ENCODE data around the gene CLSTN1. TPM values are rescaled to one million over a fixed set of nuclear protein-coding genes. Genes with fewer than 3 reads are reported as not detected.

The CLSTN1 gene
- total and polyA plus RNA-seq, 2 of the 13 experiments (the other 11 are each of a cell fraction or from before 2014, with no cell fraction given): 19.7 to 29.8 TPM

DNA sequence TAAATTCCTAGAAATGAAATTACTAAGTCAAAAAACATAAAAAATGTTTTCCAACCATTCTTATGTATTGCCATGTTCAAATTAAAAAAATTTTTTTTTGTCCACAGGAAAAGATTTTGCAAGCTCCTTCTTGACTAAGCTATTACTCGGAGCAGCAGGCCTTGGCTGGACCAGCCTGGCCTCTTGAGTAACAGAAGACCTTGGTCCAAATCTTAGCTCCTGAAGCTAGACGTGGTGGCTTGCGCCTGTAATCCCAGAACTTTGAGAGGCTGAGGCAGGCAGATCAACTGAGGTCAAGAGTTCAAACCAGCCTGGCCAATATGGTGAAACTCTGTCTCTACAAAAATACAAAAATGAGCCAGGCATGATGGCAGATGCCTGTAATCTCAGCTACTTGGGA is 77.6 kb downstream of the CLSTN1 start (continued):
- TF ChIP-seq, protein P1, sequence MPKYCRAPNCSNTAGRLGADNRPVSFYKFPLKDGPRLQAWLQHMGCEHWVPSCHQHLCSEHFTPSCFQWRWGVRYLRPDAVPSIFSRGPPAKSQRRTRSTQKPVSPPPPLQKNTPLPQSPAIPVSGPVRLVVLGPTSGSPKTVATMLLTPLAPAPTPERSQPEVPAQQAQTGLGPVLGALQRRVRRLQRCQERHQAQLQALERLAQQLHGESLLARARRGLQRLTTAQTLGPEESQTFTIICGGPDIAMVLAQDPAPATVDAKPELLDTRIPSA (CRISPR knock-in tag; IDR thresholded peaks at IDR 0.05; ENCODE audit: borderline replicate concordance): no peak
- TF ChIP-seq ZNF432 (CRISPR knock-in tag; IDR thresholded peaks at IDR 0.05; ENCODE audit: borderline replicate concordance) (no peak), ZNF652 (CRISPR knock-in tag; IDR thresholded peaks at IDR 0.05; ENCODE audit: borderline replicate concordance, low read depth) (no peak), SRY (CRISPR knock-in tag; IDR thresholded peaks at IDR 0.05) (no peak), ZNF7 (CRISPR knock-in tag; IDR thresholded peaks at IDR 0.05) (no peak)
- TF ChIP-seq, protein P2, sequence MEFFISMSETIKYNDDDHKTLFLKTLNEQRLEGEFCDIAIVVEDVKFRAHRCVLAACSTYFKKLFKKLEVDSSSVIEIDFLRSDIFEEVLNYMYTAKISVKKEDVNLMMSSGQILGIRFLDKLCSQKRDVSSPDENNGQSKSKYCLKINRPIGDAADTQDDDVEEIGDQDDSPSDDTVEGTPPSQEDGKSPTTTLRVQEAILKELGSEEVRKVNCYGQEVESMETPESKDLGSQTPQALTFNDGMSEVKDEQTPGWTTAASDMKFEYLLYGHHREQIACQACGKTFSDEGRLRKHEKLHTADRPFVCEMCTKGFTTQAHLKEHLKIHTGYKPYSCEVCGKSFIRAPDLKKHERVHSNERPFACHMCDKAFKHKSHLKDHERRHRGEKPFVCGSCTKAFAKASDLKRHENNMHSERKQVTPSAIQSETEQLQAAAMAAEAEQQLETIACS (CRISPR knock-in tag; IDR thresholded peaks at IDR 0.05): no peak

DNA sequence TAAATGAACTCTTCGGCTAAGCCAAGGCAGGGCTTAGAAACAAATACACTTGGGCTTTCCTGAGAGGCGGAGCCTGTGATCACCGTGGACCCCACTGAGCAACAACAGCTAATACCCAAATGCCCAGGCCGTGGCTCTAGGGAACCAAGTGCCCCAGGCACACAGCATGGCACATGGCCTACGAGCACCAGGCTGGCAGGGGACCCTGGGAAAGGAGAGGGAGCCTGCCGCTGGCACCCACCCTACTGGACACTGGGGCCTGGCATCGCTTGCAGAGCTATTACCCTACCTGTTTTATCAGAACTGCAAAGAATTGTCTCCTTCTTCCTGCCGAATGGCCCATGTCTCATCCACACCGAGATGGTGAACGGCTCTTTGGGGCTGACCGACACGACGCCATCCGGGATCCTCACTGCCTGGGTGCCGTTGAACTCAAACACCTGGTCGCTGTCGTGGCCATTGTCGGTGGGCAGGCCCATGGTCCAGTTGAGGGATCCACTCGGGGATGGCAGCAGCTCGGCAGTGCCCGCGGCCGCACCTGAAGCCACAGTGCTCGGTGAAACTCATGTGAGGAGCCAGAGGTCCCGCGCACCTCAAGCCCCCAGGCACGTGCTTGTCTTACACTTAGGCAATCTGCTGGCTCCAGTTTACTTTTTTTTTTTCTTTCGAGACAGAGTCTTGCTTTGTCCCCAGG is 79.5 kb downstream of the CLSTN1 start:
- Histone ChIP-seq H3K4me1 (ENCODE audit: insufficient read depth, low read length) (no peaks in the 10 kb centered on the region), H4K20me1 (ENCODE audit: insufficient read depth, low read length) (no peaks in the 10 kb centered on the region), H3K79me2 (ENCODE audit: insufficient read depth, low read length) (no peaks in the 10 kb centered on the region), H2AFZ (ENCODE audit: low read length) (no peak overlapping the region), H3K27me3 (ENCODE audit: control insufficient read depth in 1 of 2, insufficient read depth in 2 of 2, low read length in 2 of 2) (no peaks in the 10 kb centered on the region), H3K4me2 (ENCODE audit: low read depth, low read length) (no peak overlapping the region), H3K27ac (ENCODE audit: extremely low read length, insufficient read depth, low read length) (no peak overlapping the region), H3K36me3 (replicated peaks in 1 of 2; ENCODE audit: control insufficient read depth in 1 of 2, insufficient read depth in 2 of 2, low read length in 2 of 2) (peaks cover 27 to 63% of the 10 kb centered on the region in 2 experiments; a peak in 4 of 5 replicates), H3K4me3 (replicated peaks in 1 of 3; ENCODE audit: insufficient read depth in 1 of 3, low read depth in 2 of 3, low read length in 3 of 3) (no peak overlapping the region), H3K9me3 (ENCODE audit: low read length) (no peaks in the 10 kb centered on the region), H3K9ac (ENCODE audit: insufficient read depth, low read depth, low read length) (no peak overlapping the region)
- intact Hi-C loops (cut with micrococcal nuclease; ENCODE audit: unreplicated experiment) (no loop called here), in situ Hi-C loops (cut with HindIII; ENCODE audit: extremely low pct_ligation_motif_present, low pct_unique_long_range_greater_than_20kb) (no loop called here)
- FAIRE-seq (no peak), DNase-seq (ENCODE audit: low spot score) (no peak), ATAC-seq (no peak)
- TF ChIP-seq ZBTB1 (CRISPR knock-in tag; IDR thresholded peaks at IDR 0.05; ENCODE audit: borderline replicate concordance): no peak
- no peak for TF ChIP-seq ZNF337 (CRISPR knock-in tag; IDR thresholded peaks at IDR 0.05; ENCODE audit: borderline replicate concordance, low read depth)
- TF ChIP-seq AHR (CRISPR knock-in tag; IDR thresholded peaks at IDR 0.05): no peak
- TF ChIP-seq ZSCAN29 (CRISPR knock-in tag; conservative IDR thresholded peaks at IDR 0.05): no peak
- TF ChIP-seq ZNF234 (CRISPR knock-in tag; conservative IDR thresholded peaks at IDR 0.05): no peak
- no peak for TF ChIP-seq FOXA1 (IDR thresholded peaks at IDR 0.05)
- TF ChIP-seq FOXA1 (CRISPR knock-in tag; IDR thresholded peaks at IDR 0.05): no peak
- no peak for TF ChIP-seq BORCS8-MEF2B (CRISPR knock-in tag; IDR thresholded peaks at IDR 0.05)
- no peak for TF ChIP-seq MEIS1 (CRISPR knock-in tag; IDR thresholded peaks at IDR 0.05; ENCODE audit: borderline replicate concordance)
- TF ChIP-seq, protein P3, sequence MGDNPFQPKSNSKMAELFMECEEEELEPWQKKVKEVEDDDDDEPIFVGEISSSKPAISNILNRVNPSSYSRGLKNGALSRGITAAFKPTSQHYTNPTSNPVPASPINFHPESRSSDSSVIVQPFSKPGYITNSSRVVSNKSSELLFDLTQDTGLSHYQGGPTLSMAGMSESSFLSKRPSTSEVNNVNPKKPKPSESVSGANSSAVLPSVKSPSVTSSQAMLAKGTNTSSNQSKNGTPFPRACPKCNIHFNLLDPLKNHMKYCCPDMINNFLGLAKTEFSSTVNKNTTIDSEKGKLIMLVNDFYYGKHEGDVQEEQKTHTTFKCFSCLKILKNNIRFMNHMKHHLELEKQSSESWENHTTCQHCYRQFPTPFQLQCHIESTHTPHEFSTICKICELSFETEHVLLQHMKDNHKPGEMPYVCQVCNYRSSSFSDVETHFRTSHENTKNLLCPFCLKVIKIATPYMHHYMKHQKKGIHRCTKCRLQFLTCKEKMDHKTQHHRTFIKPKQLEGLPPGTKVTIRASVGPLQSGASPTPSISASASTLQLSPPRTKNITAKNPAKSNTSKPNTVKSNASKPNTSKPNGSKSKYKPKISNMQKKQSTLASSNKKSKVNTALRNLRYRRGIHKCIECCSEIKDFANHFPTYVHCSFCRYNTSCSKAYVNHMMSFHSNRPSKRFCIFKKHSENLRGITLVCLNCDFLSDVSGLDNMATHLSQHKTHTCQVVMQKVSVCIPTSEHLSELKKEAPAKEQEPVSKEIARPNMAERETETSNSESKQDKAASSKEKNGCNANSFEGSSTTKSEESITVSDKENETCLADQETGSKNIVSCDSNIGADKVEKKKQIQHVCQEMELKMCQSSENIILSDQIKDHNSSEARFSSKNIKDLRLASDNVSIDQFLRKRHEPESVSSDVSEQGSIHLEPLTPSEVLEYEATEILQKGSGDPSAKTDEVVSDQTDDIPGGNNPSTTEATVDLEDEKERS (CRISPR knock-in tag; IDR thresholded peaks at IDR 0.05): no peak
- WGBS (ENCODE audit: low lambda C conversion rate): 94% methylated on average over 19 of the region's 28 CpGs
- CTCF ChIA-PET (ENCODE audit: low intra/inter-chr PET ratio, low total read pairs): no interaction called here
- BruUV-seq (replicated peaks): no TSS peak
- POLR2A ChIA-PET: no interaction called here

Measured in HepG2 (cell line).